ENCODE data around the gene GOLT1A. TPM values are rescaled to one million over a fixed set of nuclear protein-coding genes. Genes with fewer than 3 reads are reported as not detected.

The GOLT1A gene
- total RNA-seq, 1 donor, result not detected

DNA sequence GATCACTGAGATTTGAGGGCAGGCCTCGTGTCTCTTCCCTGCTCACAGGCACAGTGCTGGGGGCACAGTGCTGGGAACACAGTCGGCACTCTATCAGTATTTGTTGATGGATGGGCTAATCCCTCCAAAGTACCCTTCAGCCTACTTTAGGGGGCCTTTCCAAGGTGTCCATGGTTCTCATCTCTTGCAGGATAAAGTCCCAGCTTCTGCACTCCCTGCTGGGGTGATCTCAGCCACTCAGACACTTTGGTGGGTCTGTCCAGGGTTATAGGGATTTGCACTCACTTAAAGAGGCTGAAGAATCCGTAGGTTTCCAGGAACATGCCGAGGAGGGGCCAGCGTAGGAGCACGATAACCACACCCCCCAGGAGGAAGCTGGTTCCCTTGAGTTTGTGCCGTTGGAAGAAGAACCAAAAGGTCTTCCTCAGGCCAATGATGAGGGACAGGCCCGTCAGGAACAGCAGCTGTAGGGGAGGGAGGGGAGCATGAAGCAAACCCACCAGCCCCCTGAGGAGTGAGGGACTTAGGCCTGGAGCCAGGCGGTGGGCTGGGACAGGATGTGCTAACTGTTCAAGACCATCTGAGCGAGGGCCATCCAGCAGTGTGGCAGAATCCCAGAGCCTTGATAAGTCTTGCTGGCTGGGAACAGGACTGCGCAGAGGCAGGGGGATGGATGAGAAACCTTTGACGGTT is 12.3 kb downstream of the GOLT1A start:
- no peaks in the 10 kb centered on the region for H3K79me2 ChIP-seq (ENCODE audit: insufficient read depth, low read length)
- H3K4me3 ChIP-seq (ENCODE audit: insufficient read depth, low read length), result no peak overlapping the region
- peaks cover 4% of the 10 kb centered on the region for H3K4me1 ChIP-seq (ENCODE audit: insufficient read depth, low read length)
- DNase-seq (ENCODE audit: insufficient read length, low spot score, missing footprints), result no peak
- H3K9me3 ChIP-seq (ENCODE audit: low read depth, low read length), result no peaks in the 10 kb centered on the region
- H3K27me3 ChIP-seq (ENCODE audit: insufficient read depth, low read length), result peaks cover 33% of the 10 kb centered on the region
- no peak overlapping the region for H3K27ac ChIP-seq (ENCODE audit: low read depth, low read length)
- no peaks in the 10 kb centered on the region for H3K36me3 ChIP-seq (ENCODE audit: insufficient read depth, low read length)
- H3K4me2 ChIP-seq (ENCODE audit: insufficient read depth, low read length), result no peak overlapping the region
- H2AFZ ChIP-seq (ENCODE audit: low read length), result no peak overlapping the region
- no peaks in the 10 kb centered on the region for H4K20me1 ChIP-seq (ENCODE audit: insufficient read depth, low read length)
- TF ChIP-seq, protein P1, sequence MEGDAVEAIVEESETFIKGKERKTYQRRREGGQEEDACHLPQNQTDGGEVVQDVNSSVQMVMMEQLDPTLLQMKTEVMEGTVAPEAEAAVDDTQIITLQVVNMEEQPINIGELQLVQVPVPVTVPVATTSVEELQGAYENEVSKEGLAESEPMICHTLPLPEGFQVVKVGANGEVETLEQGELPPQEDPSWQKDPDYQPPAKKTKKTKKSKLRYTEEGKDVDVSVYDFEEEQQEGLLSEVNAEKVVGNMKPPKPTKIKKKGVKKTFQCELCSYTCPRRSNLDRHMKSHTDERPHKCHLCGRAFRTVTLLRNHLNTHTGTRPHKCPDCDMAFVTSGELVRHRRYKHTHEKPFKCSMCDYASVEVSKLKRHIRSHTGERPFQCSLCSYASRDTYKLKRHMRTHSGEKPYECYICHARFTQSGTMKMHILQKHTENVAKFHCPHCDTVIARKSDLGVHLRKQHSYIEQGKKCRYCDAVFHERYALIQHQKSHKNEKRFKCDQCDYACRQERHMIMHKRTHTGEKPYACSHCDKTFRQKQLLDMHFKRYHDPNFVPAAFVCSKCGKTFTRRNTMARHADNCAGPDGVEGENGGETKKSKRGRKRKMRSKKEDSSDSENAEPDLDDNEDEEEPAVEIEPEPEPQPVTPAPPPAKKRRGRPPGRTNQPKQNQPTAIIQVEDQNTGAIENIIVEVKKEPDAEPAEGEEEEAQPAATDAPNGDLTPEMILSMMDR (IDR thresholded peaks at IDR 0.05; ENCODE audit: extremely low read depth, low read depth, low read length), result no peak

DNA sequence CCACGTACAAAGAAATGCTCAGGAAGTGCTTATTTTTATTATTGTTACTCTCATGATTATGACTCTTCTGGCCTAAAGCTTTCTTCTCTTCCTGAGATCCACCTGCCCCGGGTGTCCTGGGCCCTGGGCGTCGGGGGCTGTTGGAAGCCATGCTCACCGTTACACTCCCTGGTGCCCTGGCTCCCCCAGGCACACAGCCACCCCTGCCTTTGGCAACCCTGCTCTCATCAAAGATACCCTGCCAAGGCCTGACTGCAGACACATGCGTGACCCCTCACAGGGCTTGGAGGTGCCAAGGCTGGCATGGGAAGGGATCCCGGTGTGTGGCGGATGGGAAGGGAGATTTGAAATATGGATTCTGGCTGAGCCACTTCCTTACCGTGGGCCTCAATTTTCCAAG is 14.2 kb downstream of the GOLT1A start:
- no peak for DNase-seq (ENCODE audit: insufficient read length, low spot score, missing footprints)
- TF ChIP-seq, protein P1 (IDR thresholded peaks at IDR 0.05; ENCODE audit: extremely low read depth, low read depth, low read length), result no peak
- H3K27ac ChIP-seq (ENCODE audit: low read depth, low read length), result no peak overlapping the region
- H3K4me2 ChIP-seq (ENCODE audit: insufficient read depth, low read length), result no peak overlapping the region
- no peak overlapping the region for H3K4me3 ChIP-seq (ENCODE audit: insufficient read depth, low read length)
- H3K9me3 ChIP-seq (ENCODE audit: low read depth, low read length), result no peaks in the 10 kb centered on the region
- H2AFZ ChIP-seq (ENCODE audit: low read length), result no peak overlapping the region
- peaks cover 17% of the 10 kb centered on the region for H3K27me3 ChIP-seq (ENCODE audit: insufficient read depth, low read length)
- H3K4me1 ChIP-seq (ENCODE audit: insufficient read depth, low read length), result peaks cover 9% of the 10 kb centered on the region
- H3K79me2 ChIP-seq (ENCODE audit: insufficient read depth, low read length), result no peaks in the 10 kb centered on the region
- H4K20me1 ChIP-seq (ENCODE audit: insufficient read depth, low read length), result no peaks in the 10 kb centered on the region
- no peaks in the 10 kb centered on the region for H3K36me3 ChIP-seq (ENCODE audit: insufficient read depth, low read length)

DNA sequence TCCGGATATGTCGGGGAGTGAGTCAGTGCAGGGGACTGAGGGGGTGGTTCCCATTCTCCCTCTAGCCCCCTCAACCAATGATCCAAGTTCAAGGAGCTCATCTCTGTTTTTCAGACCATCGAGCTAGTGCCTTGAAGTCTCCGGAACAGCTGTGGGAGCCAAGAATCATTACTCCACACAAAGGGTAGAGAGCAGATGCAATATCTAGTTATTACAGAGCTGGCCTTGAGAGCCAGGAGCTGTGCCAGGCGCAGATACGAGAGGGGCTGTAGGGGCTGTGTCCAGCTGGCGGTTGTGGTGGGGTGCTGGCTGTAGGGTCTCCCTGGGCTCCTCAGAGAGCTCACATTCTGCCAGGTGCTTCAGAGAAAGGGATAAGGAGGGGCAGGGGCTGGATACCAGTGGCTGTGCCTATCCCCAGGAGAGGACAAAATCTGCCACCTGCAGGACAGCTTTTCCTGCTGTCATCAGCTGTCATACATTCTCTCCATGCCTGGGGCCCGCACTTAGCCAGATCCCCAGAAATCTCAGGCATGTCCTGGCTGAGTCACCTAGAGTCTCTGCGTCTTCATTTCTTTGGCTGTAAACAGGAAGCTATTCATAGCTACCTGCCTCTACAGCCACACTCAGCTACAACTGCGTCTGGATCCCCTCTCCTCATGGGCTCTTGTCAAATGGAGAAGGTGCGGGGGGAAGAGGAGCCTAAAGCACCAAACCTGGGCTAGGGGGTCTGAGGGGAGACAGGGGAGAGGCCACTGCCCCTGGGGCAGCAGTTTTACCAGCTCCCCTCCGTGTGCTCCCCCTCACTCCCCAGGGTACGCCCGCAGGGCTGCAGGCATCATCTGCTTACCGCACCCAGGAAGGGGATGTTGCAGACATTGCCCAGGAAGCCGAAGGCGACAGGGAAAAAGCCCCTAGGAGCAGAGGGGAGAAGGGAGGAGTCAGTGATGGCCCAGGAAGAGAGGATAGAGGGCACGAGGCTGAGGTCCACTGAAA is 15.1 kb downstream of the GOLT1A start:
- no peak overlapping the region for H3K27ac ChIP-seq (ENCODE audit: low read depth, low read length)
- H3K79me2 ChIP-seq (ENCODE audit: insufficient read depth, low read length), result no peaks in the 10 kb centered on the region
- peaks cover 13% of the 10 kb centered on the region for H3K27me3 ChIP-seq (ENCODE audit: insufficient read depth, low read length)
- peaks cover 9% of the 10 kb centered on the region for H3K4me1 ChIP-seq (ENCODE audit: insufficient read depth, low read length)
- H3K9me3 ChIP-seq (ENCODE audit: low read depth, low read length), result no peaks in the 10 kb centered on the region
- peak; percentile 90 for DNase-seq (ENCODE audit: insufficient read length, low spot score, missing footprints)
- H3K36me3 ChIP-seq (ENCODE audit: insufficient read depth, low read length), result no peaks in the 10 kb centered on the region
- H3K4me3 ChIP-seq (ENCODE audit: insufficient read depth, low read length), result no peak overlapping the region
- H2AFZ ChIP-seq (ENCODE audit: low read length), result no peak overlapping the region
- TF ChIP-seq, protein P1 (IDR thresholded peaks at IDR 0.05; ENCODE audit: extremely low read depth, low read depth, low read length), result no peak
- H4K20me1 ChIP-seq (ENCODE audit: insufficient read depth, low read length), result no peaks in the 10 kb centered on the region
- H3K4me2 ChIP-seq (ENCODE audit: insufficient read depth, low read length), result no peak overlapping the region

DNA sequence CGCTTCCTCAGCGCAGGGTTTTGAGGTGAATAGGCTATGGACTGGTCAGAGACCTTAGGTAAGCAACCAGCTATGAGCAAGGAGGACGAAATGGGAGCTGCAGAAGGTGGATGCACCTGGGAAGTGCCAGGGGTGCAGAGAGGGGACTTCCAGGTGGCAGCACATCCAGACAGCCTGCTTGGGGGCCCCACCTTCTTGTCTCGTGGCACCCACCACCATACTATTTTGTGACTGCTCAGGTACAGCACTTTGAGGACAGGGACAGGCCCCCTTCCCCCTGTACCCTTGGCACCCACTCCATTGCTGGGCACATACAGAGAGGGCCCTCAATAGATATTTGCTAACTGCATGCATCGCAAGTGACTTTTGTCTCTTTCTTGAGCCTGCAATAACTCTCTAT is 16.7 kb downstream of the GOLT1A start:
- no peaks in the 10 kb centered on the region for H3K36me3 ChIP-seq (ENCODE audit: insufficient read depth, low read length)
- H3K9me3 ChIP-seq (ENCODE audit: low read depth, low read length), result no peaks in the 10 kb centered on the region
- no peak for DNase-seq (ENCODE audit: insufficient read length, low spot score, missing footprints)
- TF ChIP-seq, protein P1 (IDR thresholded peaks at IDR 0.05; ENCODE audit: extremely low read depth, low read depth, low read length), result no peak
- peaks cover 9% of the 10 kb centered on the region for H3K4me1 ChIP-seq (ENCODE audit: insufficient read depth, low read length)
- no peak overlapping the region for H2AFZ ChIP-seq (ENCODE audit: low read length)
- peaks cover 4% of the 10 kb centered on the region for H3K27me3 ChIP-seq (ENCODE audit: insufficient read depth, low read length)
- H4K20me1 ChIP-seq (ENCODE audit: insufficient read depth, low read length), result no peaks in the 10 kb centered on the region
- H3K4me2 ChIP-seq (ENCODE audit: insufficient read depth, low read length), result no peak overlapping the region
- H3K4me3 ChIP-seq (ENCODE audit: insufficient read depth, low read length), result no peak overlapping the region
- no peak overlapping the region for H3K27ac ChIP-seq (ENCODE audit: low read depth, low read length)
- no peaks in the 10 kb centered on the region for H3K79me2 ChIP-seq (ENCODE audit: insufficient read depth, low read length)

Measured in osteoblast (primary cell).